Measurements from ENCODE around the gene IRF3. TPM values are rescaled to one million over a fixed set of nuclear protein-coding genes. Genes with fewer than 3 reads are reported as not detected.

Gene IRF3
- total RNA-seq, 1 donor from 2014 or later, result 73.8 TPM

GRCh38 chr19:49701271-49701786, 35.7 kb upstream of the IRF3 start:
- DNase-seq (ENCODE audit: low read depth), result no peak
- H3K4me3 ChIP-seq (ENCODE audit: low read depth, low read length), result no peak overlapping the region
- TF ChIP-seq CTCF (conservative IDR thresholded peaks at IDR 0.05; ENCODE audit: low read depth, low read length), result no peak

- TF ChIP-seq CTCF (conservative IDR thresholded peaks at IDR 0.05; ENCODE audit: low read depth, low read length), result no peak
- DNase-seq (ENCODE audit: low read depth), result no peak
Observed at GRCh38 chr19:49700563-49700962, 34.9 kb upstream of the IRF3 start.

GRCh38 chr19:49699364-49699763, 33.7 kb upstream of the IRF3 start:
- no peak for TF ChIP-seq CTCF (conservative IDR thresholded peaks at IDR 0.05; ENCODE audit: low read depth, low read length)
- no peak overlapping the region for H3K4me3 ChIP-seq (ENCODE audit: low read depth, low read length)
- DNase-seq (ENCODE audit: low read depth), result no peak

More at GRCh38 chr19:49700563-49700962, 34.9 kb upstream of the IRF3 start:
- no peak overlapping the region for H3K4me3 ChIP-seq (ENCODE audit: low read depth, low read length)

- no peak for DNase-seq (ENCODE audit: low read depth)
- TF ChIP-seq CTCF (conservative IDR thresholded peaks at IDR 0.05; ENCODE audit: low read depth, low read length), result no peak
- H3K4me3 ChIP-seq (ENCODE audit: low read depth, low read length), result no peak overlapping the region
Observed at GRCh38 chr19:49696865-49697264, 31.2 kb upstream of the IRF3 start.

- H3K4me3 ChIP-seq (ENCODE audit: low read depth, low read length), result no peak overlapping the region
- no peak for DNase-seq (ENCODE audit: low read depth)
- no peak for TF ChIP-seq CTCF (conservative IDR thresholded peaks at IDR 0.05; ENCODE audit: low read depth, low read length)
Observed at GRCh38 chr19:49696115-49696514, 30.5 kb upstream of the IRF3 start.

- H3K4me3 ChIP-seq (ENCODE audit: low read depth, low read length), result peak overlapping the region; percentile 62
Observed at GRCh38 chr19:49692147-49692506, 26.5 kb upstream of the IRF3 start.

More at GRCh38 chr19:49692147-49692506, 26.5 kb upstream of the IRF3 start:
- DNase-seq (ENCODE audit: low read depth), result no peak
- TF ChIP-seq CTCF (conservative IDR thresholded peaks at IDR 0.05; ENCODE audit: low read depth, low read length), result no peak
